Epithelial cell of esophagus (primary cell): ENCODE measurements around the gene UCHL5.
"Not testable (repeated sequence)": the region's sequence is repeated elsewhere in the genome, so short reads cannot be mapped to it uniquely, and the experiment has no call there.

Experiments used
- DNase-seq: peaks from one replicate; pipeline ENCODE4 v3.0.0; 2010; ENCODE audit warnings: low read depth
- H3K4me3 ChIP-seq: 2 replicates; pipeline ENCODE4 v1.5.1; 2011; ENCODE audit warnings: mild to moderate bottlenecking, low read length, control low read depth
- CTCF ChIP-seq: IDR thresholded peaks from 2 replicates; pipeline ENCODE4 v1.5.1; 2011; ENCODE audit warnings: low read depth, mild to moderate bottlenecking, low read length, control low read depth, inconsistent platforms; ENCODE audit not compliant: insufficient read depth; ENCODE audit errors: missing control alignments

The UCHL5 gene

GRCh38 chr1:192984080-192984479, 75.1 kb downstream of the UCHL5 start:
- DNase-seq = peak; percentile 3
- no peak overlapping the region for H3K4me3 ChIP-seq
- TF ChIP-seq CTCF = no peak

- TF ChIP-seq CTCF = no peak
- DNase-seq = peak; percentile 89
- H3K4me3 ChIP-seq = no peak overlapping the region
Observed at GRCh38 chr1:192983349-192983980, 75.7 kb downstream of the UCHL5 start.

GRCh38 chr1:192980856-192981255, 78.3 kb downstream of the UCHL5 start:
- TF ChIP-seq CTCF = no peak
- peak; percentile 39 for DNase-seq
- no peak overlapping the region for H3K4me3 ChIP-seq

- not testable (repeated sequence) for DNase-seq, H3K4me3 ChIP-seq
Observed at GRCh38 chr1:192980334-192980733, 78.8 kb downstream of the UCHL5 start.

- H3K4me3 ChIP-seq = no peak overlapping the region
- DNase-seq = no peak
- TF ChIP-seq CTCF = no peak
Observed at GRCh38 chr1:192979542-192979941, 79.6 kb downstream of the UCHL5 start.

- DNase-seq = no peak
- H3K4me3 ChIP-seq = no peak overlapping the region
- no peak for TF ChIP-seq CTCF
Observed at GRCh38 chr1:192978195-192978710, 80.9 kb downstream of the UCHL5 start.

GRCh38 chr1:192977089-192977706, 82.0 kb downstream of the UCHL5 start:
- no peak overlapping the region for H3K4me3 ChIP-seq
- DNase-seq = no peak
- TF ChIP-seq CTCF = no peak
